ENCODE results near the gene AP3S2. TPM values are rescaled to one million over a fixed set of nuclear protein-coding genes. Genes with fewer than 3 reads are reported as not detected.

AP3S2 gene
- total and polyA plus RNA-seq, 2 donors (not counting 1 experiment from before 2014, with no cell fraction given): 11.3 to 32.3 TPM

GRCh38 chr15:89860431-89860830 is 33.4 kb downstream of the AP3S2 start:
- POLR2A ChIA-PET: no interaction called here
- H3K27ac Mint-ChIP-seq: no peak overlapping the region
- peak overlapping the region; percentile 13 for H3K4me2 ChIP-seq (replicated peaks; ENCODE audit: low read depth, low read length, poor library complexity, severe bottlenecking)

More at GRCh38 chr15:89860431-89860830, 33.4 kb downstream of the AP3S2 start:
- DNase-seq (no peak), ATAC-seq (ENCODE audit: low read depth) (no peak)
- Mint-ChIP-seq H3K4me1 (peaks cover 8% of the 10 kb centered on the region), H3K27me3 (no peaks in the 10 kb centered on the region), H3K9me3 (ENCODE audit: insufficient read depth) (no peaks in the 10 kb centered on the region), H3K4me3 (no peak overlapping the region)
- H3K27me3 ChIP-seq (replicated peaks in 1 of 4; ENCODE audit: control extremely low read depth in 1 of 4, control insufficient read depth in 3 of 4, insufficient read depth in 4 of 4, low read length in 3 of 4): no peaks in the 10 kb centered on the region
- no peaks in the 10 kb centered on the region for H3K9me3 ChIP-seq (ENCODE audit: control extremely low read depth in 1 of 3, control insufficient read depth in 2 of 3, insufficient read depth in 1 of 3, low read length in 2 of 3)
- intact Hi-C loops (cut with micrococcal nuclease): no loop called here
- TF ChIP-seq EZH2 (IDR thresholded peaks at IDR 0.05; ENCODE audit: borderline replicate concordance, insufficient read depth, low read depth, low read length, poor library complexity, severe bottlenecking) (no peak), CTCF (IDR thresholded peaks at IDR 0.05) (no peak)
- no peak overlapping the region for H3K9ac ChIP-seq (ENCODE audit: low read length)
- no peaks in the 10 kb centered on the region for H4K20me1 ChIP-seq (ENCODE audit: control insufficient read depth, insufficient read depth, low read length, poor library complexity, severe bottlenecking)
- no peaks in the 10 kb centered on the region for H3K79me2 ChIP-seq (ENCODE audit: control insufficient read depth, insufficient read depth, low read length)
- no CpG with 5 or more reads among the region's 3 CpGs for WGBS (ENCODE audit: insufficient coverage)
- peaks cover 11 to 31% of the 10 kb centered on the region in 2 experiments for H3K36me3 ChIP-seq (replicated peaks in 1 of 2; ENCODE audit: control extremely low read depth in 1 of 2, control insufficient read depth in 1 of 2, extremely low read depth in 1 of 2, insufficient read depth in 2 of 2, low read length in 1 of 2)
- H2AFZ ChIP-seq (ENCODE audit: insufficient read depth, low read depth, low read length, poor library complexity, severe bottlenecking): no peak overlapping the region
- H3K4me3 ChIP-seq (ENCODE audit: control extremely low read depth in 1 of 5, extremely low read depth in 1 of 5, insufficient read depth in 1 of 5, low read depth in 2 of 5, low read length in 4 of 5): no peak overlapping the region
- no peak overlapping the region for H3K27ac ChIP-seq (ENCODE audit: low read length in 2 of 2)
- CTCF ChIA-PET: interaction anchor here (1.4 to 1.7 kb wide), 3 partner anchors 14 to 100 kb away, joined by 5 to 15 read pairs (median 6); no protein-coding TSS in a partner anchor
- peaks cover 6% of the 10 kb centered on the region in 2 donors for H3K4me1 ChIP-seq (ENCODE audit: control insufficient read depth in 2 of 2, insufficient read depth in 2 of 2, low read length in 2 of 2)

Data from B cell (primary cell).